A375 (cell line): ENCODE results near the gene SRC. TPM values are rescaled to one million over a fixed set of nuclear protein-coding genes. Genes with fewer than 3 reads are reported as not detected.

Experiments used
- total RNA-seq: library from RNA; depleted of rRNA; stranded (reverse); fragments of >200 nt; shearing (Covaris generic); gene quantifications from 2 replicates; pipeline ENCODE4 v1.2.3, GENCODE V29; 2014; rRNA removed

SRC gene
- 22.2 and 27.8 TPM in 2 replicates for total RNA-seq

GRCh38 chr20:37345339-37346235 is at the start of gene SRC:
TSS of gene SRC (plus strand) at chr20:37346140. CDS start at chr20:37384154, 38,014 bp downstream.

Other genes with a start within 250 kb of the SRC start
- gene RPN2, start 166.8 kb upstream of the SRC start, total RNA-seq, result 195 and 217 TPM in 2 replicates
- gene MROH8, start 166.6 kb upstream of the SRC start, total RNA-seq, result 0.08 and 2.8 TPM in 2 replicates
- gene GHRH, start 84.3 kb upstream of the SRC start, total RNA-seq, result not detected in 2 replicates
- 20.7 and 24.5 TPM in 2 replicates for gene MANBAL, start 56.5 kb upstream of the SRC start, total RNA-seq
- not detected in 2 replicates for gene NNAT, start 175.1 kb downstream of the SRC start, total RNA-seq
- 30.7 and 38.9 TPM in 2 replicates for gene BLCAP, start 181.7 kb downstream of the SRC start, total RNA-seq